Liver (tissue), 9 donors: ENCODE data around the gene PHLPP1. TPM values are rescaled to one million over a fixed set of nuclear protein-coding genes. Genes with fewer than 3 reads are reported as not detected.

Experiments used
- DNase-seq: peaks from one replicate; pipeline ENCODE4 v3.0.0-alpha.2; 2017; ENCODE audit warnings: low spot score
- H3K27ac ChIP-seq, 2 donors: one replicate each; pipeline ENCODE4 v1.7.0; 2013; ENCODE audit warnings: inconsistent platforms in 2 of 2, low read length in 2 of 2, control low read depth in 1 of 2, low read depth in 1 of 2, mild to moderate bottlenecking in 1 of 2
- H3K27me3 ChIP-seq, 4 donors: one replicate each; pipeline versions ENCODE4 v1.6.1 to v1.7.0; 2013; ENCODE audit warnings: low read length in 3 of 4, inconsistent platforms in 1 of 4, mild to moderate bottlenecking in 1 of 4, moderate library complexity in 1 of 4; ENCODE audit not compliant: control insufficient read depth in 4 of 4, insufficient read depth in 4 of 4
- H3K36me3 ChIP-seq, 4 donors: one replicate each; pipeline versions ENCODE4 v1.6.1 to v1.7.0; 2013; ENCODE audit warnings: low read length in 3 of 4, mild to moderate bottlenecking in 3 of 4, low read depth in 1 of 4, moderate library complexity in 1 of 4; ENCODE audit not compliant: control insufficient read depth in 4 of 4, insufficient read depth in 3 of 4
- H3K4me1 ChIP-seq, 4 donors: one replicate each; pipeline versions ENCODE4 v1.6.1 to v1.7.0; 2013; ENCODE audit warnings: low read length in 3 of 4, mild to moderate bottlenecking in 3 of 4, moderate library complexity in 1 of 4; ENCODE audit not compliant: control insufficient read depth in 4 of 4, insufficient read depth in 4 of 4
- H3K4me3 ChIP-seq, 3 donors: one replicate each; pipeline versions ENCODE4 v1.6.1 to v1.7.0; 2013; ENCODE audit warnings: low read length in 3 of 3, control low read depth in 1 of 3, low read depth in 1 of 3, mild to moderate bottlenecking in 1 of 3
- H3K9ac ChIP-seq, 2 donors: one replicate each; pipeline ENCODE4 v1.7.0; 2013; ENCODE audit warnings: low read length in 2 of 2, mild to moderate bottlenecking in 2 of 2, moderate library complexity in 2 of 2, control low read depth in 1 of 2, low read depth in 1 of 2
- H3K9me3 ChIP-seq, 4 donors: one replicate each; pipeline versions ENCODE4 v1.6.1 to v1.7.0; 2013; ENCODE audit warnings: low read length in 3 of 4; ENCODE audit not compliant: control insufficient read depth in 4 of 4
- ATF3 ChIP-seq: IDR thresholded peaks from 2 replicates; pipeline ENCODE4 v1.6.1; 2016; ENCODE audit warnings: antibody characterized with exemption
- EGR1 ChIP-seq, 2 donors: IDR thresholded peaks; 2 replicates each; pipeline ENCODE4 v1.6.1; 2016 to 2018; ENCODE audit warnings: antibody characterized with exemption in 2 of 2, low read depth in 2 of 2
- FOXA1 ChIP-seq: IDR thresholded peaks from 2 replicates; pipeline ENCODE4 v1.6.1; 2016; ENCODE audit warnings: antibody characterized with exemption
- FOXA2 ChIP-seq: IDR thresholded peaks from 2 replicates; pipeline ENCODE4 v1.6.1; 2016; ENCODE audit warnings: antibody characterized with exemption
- GABPA ChIP-seq, 2 donors: IDR thresholded peaks in 1 of 2; conservative IDR thresholded peaks in 1 of 2; 2 replicates each; pipeline ENCODE4 v1.6.1; 2016; ENCODE audit warnings: antibody characterized with exemption in 2 of 2, mild to moderate bottlenecking in 1 of 2, moderate library complexity in 1 of 2
- HNF4A ChIP-seq, 2 donors: conservative IDR thresholded peaks; 2 replicates each; pipeline ENCODE4 v1.6.1; 2016; ENCODE audit warnings: antibody characterized with exemption in 2 of 2, mild to moderate bottlenecking in 2 of 2
- JUND ChIP-seq, 2 donors: IDR thresholded peaks; 2 replicates each; pipeline ENCODE4 v1.6.1; 2016; ENCODE audit warnings: antibody characterized with exemption in 2 of 2
- MAX ChIP-seq: IDR thresholded peaks from 2 replicates; pipeline ENCODE4 v1.6.1; 2016; ENCODE audit warnings: antibody characterized with exemption
- NR2F2 ChIP-seq: IDR thresholded peaks from 2 replicates; pipeline ENCODE4 v1.6.1; 2016; ENCODE audit warnings: antibody characterized with exemption
- RAD21 ChIP-seq, 2 donors: IDR thresholded peaks; 2 replicates each; pipeline ENCODE4 v1.6.1; 2016; ENCODE audit warnings: antibody characterized with exemption in 2 of 2, mild to moderate bottlenecking in 2 of 2
- REST ChIP-seq: IDR thresholded peaks from 2 replicates; pipeline ENCODE4 v1.6.1; 2016; ENCODE audit warnings: antibody characterized with exemption, mild to moderate bottlenecking
- RXRA ChIP-seq, 2 donors: IDR thresholded peaks; 2 replicates each; pipeline ENCODE4 v1.6.1; 2017 to 2018; ENCODE audit warnings: antibody characterized with exemption in 2 of 2, mild to moderate bottlenecking in 1 of 2
- SP1 ChIP-seq: IDR thresholded peaks from 2 replicates; pipeline ENCODE4 v1.6.1; 2018; ENCODE audit warnings: antibody characterized with exemption, mild to moderate bottlenecking
- TAF1 ChIP-seq: conservative IDR thresholded peaks from 2 replicates; pipeline ENCODE4 v1.6.1; 2016; ENCODE audit warnings: antibody characterized with exemption, mild to moderate bottlenecking
- YY1 ChIP-seq: IDR thresholded peaks from 2 replicates; pipeline ENCODE4 v1.6.1; 2016; ENCODE audit warnings: antibody characterized with exemption, mild to moderate bottlenecking
- ZBTB33 ChIP-seq: IDR thresholded peaks from 2 replicates; pipeline ENCODE4 v1.6.1; 2016; ENCODE audit warnings: antibody characterized with exemption
- polyA plus RNA-seq, 2 donors: library from polyadenylated mRNA; stranded (reverse) in 1 of 2; unstranded in 1 of 2; fragments of 200-250 nt in 1 of 2; fragments of >200 nt in 1 of 2; fragmentation: Nextera tagmentation in 1 of 2; extraction: Ambion mirVana in 1 of 2; gene quantifications; one replicate each; pipeline versions ENCODE4 v1.2.1 to v1.2.3, GENCODE V29; 2013 to 2015
- total RNA-seq, 2 donors: library from RNA; depleted of rRNA; stranded (reverse); fragments of >200 nt; gene quantifications; one replicate each; pipeline ENCODE4 v1.2.3, GENCODE V29; 2014
- donor health status: healthy.
- donor health status: healthy.
- donor health status: healthy.
- donor health status: healthy.
- donor health status: healthy.

PHLPP1 gene
- total and polyA plus RNA-seq, 4 donors: 4.2 to 14.5 (median 8.6) TPM

GRCh38 chr18:62868645-62869044, 153.3 kb downstream of the PHLPP1 start:
- no peak overlapping the region for H3K27ac ChIP-seq
- H3K4me1 ChIP-seq: peaks cover 4 to 18% (median 11%) of the 10 kb centered on the region in 4 donors
- no peak overlapping the region for H3K9ac ChIP-seq

GRCh38 chr18:62870643-62871042, 155.3 kb downstream of the PHLPP1 start:
- DNase-seq: no peak
- peaks cover 4 to 18% (median 11%) of the 10 kb centered on the region in 4 donors for H3K4me1 ChIP-seq
- H3K9ac ChIP-seq: no peak overlapping the region
- H3K27ac ChIP-seq: peak overlapping the region; percentile 56 to 69
- H3K27me3 ChIP-seq: no peaks in the 10 kb centered on the region
- H3K36me3 ChIP-seq: no peaks in the 10 kb centered on the region
- H3K4me3 ChIP-seq: no peak overlapping the region
- H3K9me3 ChIP-seq: no peaks in the 10 kb centered on the region
- TF ChIP-seq ATF3 (no peak), ZBTB33 (peak; percentile 78), FOXA1 (peak; percentile 85), SP1 (peak; percentile 39), YY1 (peak; percentile 87), HNF4A (conservative IDR thresholded peaks at IDR 0.05) (peak; percentile 45 to 72), MAX (no peak), TAF1 (no peak)

More at GRCh38 chr18:62868645-62869044, 153.3 kb downstream of the PHLPP1 start:
- TF ChIP-seq MAX (no peak), ATF3 (no peak), REST (no peak), RXRA (IDR thresholded peaks at IDR 0.05) (no peak), SP1 (no peak), ZBTB33 (no peak), JUND (IDR thresholded peaks at IDR 0.05) (no peak), YY1 (no peak), TAF1 (no peak), NR2F2 (no peak), FOXA2 (no peak), EGR1 (IDR thresholded peaks at IDR 0.05; ENCODE audit: low read depth in 2 of 2) (no peak), GABPA (IDR thresholded peaks at IDR 0.05 in 1 of 2, conservative IDR thresholded peaks at IDR 0.05 in 1 of 2) (no peak), RAD21 (IDR thresholded peaks at IDR 0.05) (no peak), FOXA1 (no peak), HNF4A (conservative IDR thresholded peaks at IDR 0.05) (no peak)
- DNase-seq: no peak
- Histone ChIP-seq H3K36me3 (no peaks in the 10 kb centered on the region), H3K27me3 (no peaks in the 10 kb centered on the region), H3K4me3 (no peak overlapping the region), H3K9me3 (no peaks in the 10 kb centered on the region)
